ENCODE measurements around the gene PCBD2.
"Not testable (repeated sequence)": the region's sequence is repeated elsewhere in the genome, so short reads cannot be mapped to it uniquely, and the experiment has no call there.

DNA sequence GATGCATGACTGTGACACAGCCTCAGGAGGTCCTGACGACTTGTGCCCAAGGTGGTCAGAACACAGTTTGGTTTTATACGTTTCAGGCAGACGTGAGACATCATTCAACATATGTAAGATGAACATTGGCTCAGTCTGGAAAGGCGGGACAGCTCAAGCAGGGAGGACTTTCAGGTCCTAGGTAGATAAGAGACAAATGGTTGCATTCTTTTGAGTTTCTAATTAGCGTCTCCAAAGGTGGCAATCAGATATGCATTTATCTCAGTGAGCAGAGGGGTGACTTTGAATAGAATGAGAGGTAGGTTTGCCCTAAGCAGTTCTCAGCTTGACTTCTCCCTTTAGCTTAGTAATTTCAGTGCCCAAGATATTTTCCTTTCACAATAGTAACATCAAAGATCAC, 85.3 kb downstream of the PCBD2 start:
- TF ChIP-seq POLR2AphosphoS5 (IDR thresholded peaks at IDR 0.05; ENCODE audit: borderline replicate concordance, low read depth, low read length); EZH2 (IDR thresholded peaks at IDR 0.05); FOXP2 (optimal IDR thresholded peaks at IDR 0.05; ENCODE audit: control extremely low read depth, extremely low read length, insufficient read depth): not testable (repeated sequence)

Data from SK-N-MC (cell line).